Lower leg skin (tissue), 3 donors: ENCODE results near the gene FGD4.

ENCODE experiments used
- POLR2A ChIP-seq, 2 donors: fragments of 450-650 bp; IDR thresholded peaks; one replicate each; pipeline ENCODE4 v1.6.1; 2016 to 2017; ENCODE audit warnings: antibody characterized with exemption in 2 of 2, mild to moderate bottlenecking in 1 of 2, moderate library complexity in 1 of 2
- TF ChIP-seq, protein P1 (sequence below), 3 donors: fragments of 450-650 bp; IDR thresholded peaks; one replicate each; pipeline ENCODE4 v1.5.1; 2016; ENCODE audit warnings: antibody characterized with exemption in 3 of 3, mild to moderate bottlenecking in 3 of 3, moderate library complexity in 2 of 3

GRCh38 chr12:32611986-32612385 is 212.6 kb downstream of the FGD4 start:
- TF ChIP-seq, protein P1, sequence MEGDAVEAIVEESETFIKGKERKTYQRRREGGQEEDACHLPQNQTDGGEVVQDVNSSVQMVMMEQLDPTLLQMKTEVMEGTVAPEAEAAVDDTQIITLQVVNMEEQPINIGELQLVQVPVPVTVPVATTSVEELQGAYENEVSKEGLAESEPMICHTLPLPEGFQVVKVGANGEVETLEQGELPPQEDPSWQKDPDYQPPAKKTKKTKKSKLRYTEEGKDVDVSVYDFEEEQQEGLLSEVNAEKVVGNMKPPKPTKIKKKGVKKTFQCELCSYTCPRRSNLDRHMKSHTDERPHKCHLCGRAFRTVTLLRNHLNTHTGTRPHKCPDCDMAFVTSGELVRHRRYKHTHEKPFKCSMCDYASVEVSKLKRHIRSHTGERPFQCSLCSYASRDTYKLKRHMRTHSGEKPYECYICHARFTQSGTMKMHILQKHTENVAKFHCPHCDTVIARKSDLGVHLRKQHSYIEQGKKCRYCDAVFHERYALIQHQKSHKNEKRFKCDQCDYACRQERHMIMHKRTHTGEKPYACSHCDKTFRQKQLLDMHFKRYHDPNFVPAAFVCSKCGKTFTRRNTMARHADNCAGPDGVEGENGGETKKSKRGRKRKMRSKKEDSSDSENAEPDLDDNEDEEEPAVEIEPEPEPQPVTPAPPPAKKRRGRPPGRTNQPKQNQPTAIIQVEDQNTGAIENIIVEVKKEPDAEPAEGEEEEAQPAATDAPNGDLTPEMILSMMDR (IDR thresholded peaks at IDR 0.05): no peak
- TF ChIP-seq POLR2A (IDR thresholded peaks at IDR 0.05): no peak
